HG03378 (cell line): Measurements from ENCODE around the gene BCAN.
A peak's percentile ranks its signal among the peaks of the same experiment; 100 is the strongest.

Source experiments
- ATAC-seq: cut with Tn5 transposase; IDR thresholded peaks from one replicate; pipeline ENCODE4 v1.9.1; 2021; ENCODE audit warnings: mild to moderate bottlenecking, moderate library complexity; ENCODE audit not compliant: unreplicated experiment

BCAN gene

DNA sequence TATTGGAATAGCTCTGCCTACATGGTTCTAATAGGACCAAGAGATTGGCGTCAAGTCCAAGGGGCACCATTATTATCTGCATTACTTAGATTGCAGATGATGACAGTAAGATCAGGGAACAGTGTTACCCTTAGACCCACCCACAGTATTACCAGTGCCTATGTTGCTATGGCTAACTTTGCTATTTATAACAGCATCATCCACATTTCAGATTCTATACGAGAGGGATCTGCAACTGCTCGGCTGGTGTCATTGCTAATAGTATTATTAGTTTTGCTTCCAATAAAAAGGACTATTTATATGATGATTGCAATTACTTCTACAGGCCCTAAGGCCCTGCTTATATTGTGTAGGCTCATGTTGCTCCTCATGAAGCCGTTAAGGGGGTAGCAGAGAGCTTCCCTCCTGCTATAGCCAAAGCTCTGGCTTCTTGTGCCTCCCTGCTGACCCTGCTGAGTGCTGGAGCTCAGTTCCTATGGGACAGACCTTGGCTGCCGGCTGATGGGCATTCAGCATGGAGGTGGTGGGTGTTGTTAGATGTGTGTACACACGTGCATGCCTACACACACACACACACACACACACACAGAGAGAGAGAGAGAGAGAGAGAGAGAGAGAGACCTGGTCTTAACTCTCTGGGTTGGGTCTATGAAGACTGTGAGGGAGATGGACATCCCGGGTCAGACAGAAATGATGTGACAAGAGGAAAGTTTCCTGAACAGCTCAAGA is 1.3 kb downstream of the BCAN start:
- no peak for ATAC-seq

DNA sequence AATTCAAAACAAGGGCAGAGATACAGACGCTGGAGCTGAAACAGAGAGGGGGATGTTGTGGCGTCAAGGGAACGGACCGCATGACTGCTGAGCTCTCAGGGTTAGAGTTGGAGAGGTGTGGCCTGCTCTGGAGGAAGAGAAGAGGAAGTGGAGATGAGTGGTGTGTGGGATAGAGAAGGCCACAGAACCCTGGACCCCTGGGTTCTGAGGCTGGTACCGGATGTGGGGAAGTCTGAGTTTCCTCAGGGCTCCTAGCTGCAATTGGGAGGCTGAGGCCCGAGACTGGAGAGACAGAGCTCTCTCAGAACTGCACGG is 1.8 kb downstream of the BCAN start:
- ATAC-seq = peak; percentile 54

DNA sequence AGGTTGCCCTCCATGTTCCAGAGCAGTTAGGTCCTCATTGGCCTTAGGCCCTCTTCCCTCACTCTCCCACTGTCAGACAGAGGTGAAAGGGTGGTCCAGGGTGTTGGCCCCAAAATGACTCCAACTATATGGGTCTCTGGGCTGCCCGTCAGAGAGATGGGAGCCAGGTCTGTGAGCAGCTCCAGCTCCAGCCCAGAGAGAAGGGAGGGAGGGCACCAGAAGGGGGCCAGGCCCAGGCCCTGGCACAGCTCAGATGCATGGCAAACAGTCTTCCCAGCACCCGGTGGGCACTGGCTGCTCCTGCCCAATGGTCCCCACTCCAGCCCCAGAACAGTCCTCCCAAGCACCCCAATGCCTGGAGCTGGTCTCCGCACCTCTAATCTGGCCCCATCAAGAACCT is 2.2 kb downstream of the BCAN start:
- no peak for ATAC-seq

DNA sequence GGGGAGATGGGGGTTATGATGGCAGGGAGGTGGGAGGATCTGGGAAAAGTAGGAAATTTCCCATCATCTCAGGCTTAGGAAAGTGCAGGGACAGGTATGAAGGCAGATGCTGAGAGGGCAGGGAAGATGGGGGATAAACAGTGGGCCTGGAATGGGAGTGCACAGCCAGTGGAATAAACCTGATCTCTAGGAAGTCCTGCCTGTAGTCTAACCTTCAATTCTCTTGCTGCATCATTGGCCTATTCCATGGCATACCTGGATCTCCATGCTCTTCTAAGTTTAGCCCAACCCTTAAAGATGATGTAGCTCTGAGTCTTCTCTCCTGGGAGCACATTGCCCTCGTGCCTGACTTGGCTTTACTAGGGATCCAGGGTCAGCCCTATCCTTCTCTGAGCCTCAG is 2.7 kb downstream of the BCAN start:
- ATAC-seq = no peak

DNA sequence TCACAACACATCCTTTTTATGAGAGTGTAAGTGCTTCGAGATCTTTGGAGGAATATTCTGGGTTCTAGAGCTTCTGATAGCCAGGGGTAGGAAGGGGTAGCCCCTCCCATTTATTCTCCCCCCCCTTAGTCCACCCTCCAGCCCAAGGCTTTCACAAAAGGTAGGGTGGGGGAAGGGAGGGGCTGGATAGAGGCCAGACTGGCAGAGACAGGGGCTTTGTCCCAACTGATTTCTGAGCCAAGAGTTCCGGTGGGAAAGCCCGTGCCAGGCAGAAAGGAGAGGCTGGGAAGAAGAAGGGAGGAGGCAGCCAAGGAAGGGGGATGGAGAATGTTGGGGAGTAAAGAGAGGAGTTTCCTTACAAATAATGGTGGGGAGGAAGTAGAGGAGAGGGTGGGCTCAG is 3.1 kb downstream of the BCAN start:
- ATAC-seq = no peak

DNA sequence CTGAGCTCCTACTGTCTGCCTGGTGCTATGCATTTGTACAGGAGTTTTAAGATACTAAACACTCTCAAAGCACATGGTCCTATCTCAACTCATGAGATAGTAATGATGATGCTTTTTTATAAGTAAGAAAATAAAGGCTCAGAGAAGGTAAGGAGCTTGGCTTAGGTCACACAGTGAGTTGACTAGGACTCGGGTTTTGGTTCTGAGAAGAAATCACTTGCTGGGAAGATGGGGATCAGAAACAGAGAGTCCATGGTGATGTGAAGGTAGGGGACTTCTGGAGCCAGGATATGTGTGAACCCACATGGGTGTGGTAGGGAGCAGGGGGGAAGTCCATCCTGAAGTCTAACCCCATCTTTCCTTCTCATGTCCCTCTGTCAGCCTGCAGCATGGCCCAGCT is 3.7 kb downstream of the BCAN start:
- no peak for ATAC-seq

DNA sequence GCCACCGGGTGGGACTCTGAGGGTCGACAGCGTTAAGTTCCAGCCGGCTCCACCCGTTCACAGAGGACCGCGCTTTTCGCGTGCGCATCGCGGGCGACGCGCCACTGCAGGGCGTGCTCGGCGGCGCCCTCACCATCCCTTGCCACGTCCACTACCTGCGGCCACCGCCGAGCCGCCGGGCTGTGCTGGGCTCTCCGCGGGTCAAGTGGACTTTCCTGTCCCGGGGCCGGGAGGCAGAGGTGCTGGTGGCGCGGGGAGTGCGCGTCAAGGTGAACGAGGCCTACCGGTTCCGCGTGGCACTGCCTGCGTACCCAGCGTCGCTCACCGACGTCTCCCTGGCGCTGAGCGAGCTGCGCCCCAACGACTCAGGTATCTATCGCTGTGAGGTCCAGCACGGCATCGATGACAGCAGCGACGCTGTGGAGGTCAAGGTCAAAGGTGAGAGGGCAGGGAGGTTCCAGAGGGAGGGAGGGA is 4.9 kb downstream of the BCAN start:
- no peak for ATAC-seq

DNA sequence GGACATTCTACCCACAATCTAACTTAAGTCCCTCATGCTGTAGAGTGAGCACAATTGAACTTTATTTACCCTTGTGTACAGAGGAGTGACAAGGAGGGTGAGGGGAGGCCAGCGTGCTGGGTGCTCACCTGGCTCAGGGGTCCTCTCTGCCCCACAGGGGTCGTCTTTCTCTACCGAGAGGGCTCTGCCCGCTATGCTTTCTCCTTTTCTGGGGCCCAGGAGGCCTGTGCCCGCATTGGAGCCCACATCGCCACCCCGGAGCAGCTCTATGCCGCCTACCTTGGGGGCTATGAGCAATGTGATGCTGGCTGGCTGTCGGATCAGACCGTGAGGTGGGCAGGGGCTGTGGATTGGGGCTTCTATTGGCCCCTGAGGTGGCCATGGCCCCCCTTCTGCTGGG is 5.4 kb downstream of the BCAN start:
- no peak for ATAC-seq

DNA sequence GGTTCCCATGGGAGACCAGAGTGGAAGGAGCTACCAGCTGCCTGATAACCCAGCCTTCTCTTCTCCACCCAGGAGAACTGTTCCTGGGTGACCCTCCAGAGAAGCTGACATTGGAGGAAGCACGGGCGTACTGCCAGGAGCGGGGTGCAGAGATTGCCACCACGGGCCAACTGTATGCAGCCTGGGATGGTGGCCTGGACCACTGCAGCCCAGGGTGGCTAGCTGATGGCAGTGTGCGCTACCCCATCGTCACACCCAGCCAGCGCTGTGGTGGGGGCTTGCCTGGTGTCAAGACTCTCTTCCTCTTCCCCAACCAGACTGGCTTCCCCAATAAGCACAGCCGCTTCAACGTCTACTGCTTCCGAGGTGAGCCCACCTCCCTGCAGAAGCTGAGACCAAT is 6.6 kb downstream of the BCAN start:
- ATAC-seq = no peak

DNA sequence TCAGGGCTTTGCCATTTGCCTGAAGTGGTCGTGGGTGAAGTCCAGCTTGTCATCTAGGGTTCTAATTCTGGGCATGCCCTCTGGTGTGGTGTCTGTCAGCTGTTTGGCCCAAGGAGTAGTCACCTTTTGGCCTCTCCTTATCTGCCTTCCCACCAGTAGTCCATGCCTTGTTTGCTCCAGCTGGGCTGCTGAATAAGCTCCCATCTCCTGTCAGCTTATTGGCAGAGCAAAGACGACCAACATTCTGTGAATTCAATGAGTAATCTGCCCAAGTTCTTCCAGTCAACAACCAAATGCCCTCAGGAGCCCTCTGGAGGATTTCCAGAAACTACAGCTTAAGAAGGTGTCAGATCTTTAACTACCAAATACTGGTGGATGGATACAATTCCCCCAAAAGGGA is 7.0 kb downstream of the BCAN start:
- no peak for ATAC-seq

DNA sequence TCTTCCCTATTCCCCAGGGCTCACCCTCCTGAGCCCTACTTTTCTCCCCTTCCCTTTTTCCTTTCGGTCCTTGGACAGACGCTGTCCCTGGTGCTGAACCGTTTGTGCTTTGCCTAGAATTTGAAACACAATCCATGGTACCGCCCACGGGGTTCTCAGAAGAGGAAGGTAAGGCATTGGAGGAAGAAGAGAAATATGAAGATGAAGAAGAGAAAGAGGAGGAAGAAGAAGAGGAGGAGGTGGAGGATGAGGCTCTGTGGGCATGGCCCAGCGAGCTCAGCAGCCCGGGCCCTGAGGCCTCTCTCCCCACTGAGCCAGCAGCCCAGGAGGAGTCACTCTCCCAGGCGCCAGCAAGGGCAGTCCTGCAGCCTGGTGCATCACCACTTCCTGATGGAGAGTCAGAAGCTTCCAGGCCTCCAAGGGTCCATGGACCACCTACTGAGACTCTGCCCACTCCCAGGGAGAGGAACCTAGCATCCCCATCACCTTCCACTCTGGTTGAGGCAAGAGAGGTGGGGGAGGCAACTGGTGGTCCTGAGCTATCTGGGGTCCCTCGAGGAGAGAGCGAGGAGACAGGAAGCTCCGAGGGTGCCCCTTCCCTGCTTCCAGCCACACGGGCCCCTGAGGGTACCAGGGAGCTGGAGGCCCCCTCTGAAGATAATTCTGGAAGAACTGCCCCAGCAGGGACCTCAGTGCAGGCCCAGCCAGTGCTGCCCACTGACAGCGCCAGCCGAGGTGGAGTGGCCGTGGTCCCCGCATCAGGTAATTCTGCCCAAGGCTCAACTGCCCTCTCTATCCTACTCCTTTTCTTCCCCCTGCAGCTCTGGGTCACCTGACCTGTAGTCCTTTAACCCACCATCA is 10.4 kb downstream of the BCAN start:
- ATAC-seq = no peak

DNA sequence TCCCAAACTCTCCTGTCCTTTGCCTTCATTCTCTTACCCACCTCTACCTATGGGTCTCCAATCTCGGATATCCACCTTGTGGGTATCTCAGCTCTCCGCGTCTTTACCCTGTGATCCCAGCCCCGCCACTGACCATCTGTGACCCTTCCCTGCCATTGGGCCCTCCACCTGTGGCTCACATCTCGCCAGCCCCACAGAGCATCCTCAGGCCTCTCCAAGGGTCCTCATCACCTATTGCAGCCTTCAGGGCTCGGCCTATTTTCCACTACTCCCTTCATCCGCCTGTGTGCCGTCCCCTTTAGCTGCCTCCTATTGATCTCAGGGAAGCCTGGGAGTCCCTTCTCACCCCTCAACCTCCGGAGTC is 11.1 kb downstream of the BCAN start:
- ATAC-seq = no peak

DNA sequence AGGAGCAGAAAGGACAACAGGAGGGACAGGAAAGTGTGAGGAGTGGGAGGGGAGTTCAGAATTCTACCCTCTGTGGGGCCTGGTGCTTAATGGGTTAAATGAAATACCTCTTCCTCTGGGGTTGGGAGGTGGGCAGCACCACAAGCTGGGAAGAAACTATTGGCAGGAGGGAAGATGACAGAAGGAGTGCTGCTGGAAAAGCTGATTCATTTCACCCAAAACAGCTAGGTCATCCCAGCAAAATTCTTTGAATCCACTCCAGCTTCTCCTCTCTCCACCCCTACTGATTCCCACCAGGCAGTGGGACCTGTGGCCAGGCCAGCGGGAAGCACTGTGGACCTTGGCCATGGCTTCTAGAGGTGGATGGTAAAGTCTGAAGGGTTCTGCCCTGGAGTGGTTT is 12.8 kb downstream of the BCAN start:
- no peak for ATAC-seq

DNA sequence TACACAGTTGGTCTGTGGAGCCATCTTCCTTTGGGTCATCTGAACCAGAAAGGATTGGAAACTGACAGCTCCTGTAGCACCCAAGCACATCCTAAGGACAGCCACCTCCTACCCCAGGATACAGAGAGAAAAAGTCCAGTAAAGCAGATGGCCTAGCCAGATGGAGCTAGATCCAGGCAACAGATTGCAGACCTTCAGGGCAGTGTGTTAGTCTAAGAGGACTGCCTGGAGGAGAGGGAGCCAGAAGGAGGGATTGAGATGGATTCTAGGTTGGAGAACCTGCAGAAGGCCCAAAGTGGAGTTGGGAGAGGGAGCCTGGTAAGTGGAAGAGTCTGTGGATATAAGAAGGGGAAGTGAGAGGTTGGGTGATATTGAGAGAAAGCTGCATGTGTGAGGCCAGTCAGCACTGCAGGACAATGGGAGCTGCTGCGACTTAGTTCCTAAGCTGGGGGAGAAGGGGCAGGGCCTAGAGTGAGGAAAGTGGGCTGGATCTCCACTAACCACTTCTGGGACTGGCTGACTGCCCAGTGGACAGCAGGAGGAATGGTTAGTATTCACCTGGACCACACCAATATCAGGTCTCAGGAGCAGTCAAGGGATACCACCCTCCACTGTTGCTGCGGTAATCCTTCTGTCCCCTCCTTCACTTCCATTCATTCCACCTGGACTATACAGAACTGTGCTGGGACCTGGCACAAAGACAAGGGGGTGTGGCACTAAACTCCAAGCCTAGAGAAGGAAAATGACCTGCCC is 13.4 kb downstream of the BCAN start:
- ATAC-seq = no peak

DNA sequence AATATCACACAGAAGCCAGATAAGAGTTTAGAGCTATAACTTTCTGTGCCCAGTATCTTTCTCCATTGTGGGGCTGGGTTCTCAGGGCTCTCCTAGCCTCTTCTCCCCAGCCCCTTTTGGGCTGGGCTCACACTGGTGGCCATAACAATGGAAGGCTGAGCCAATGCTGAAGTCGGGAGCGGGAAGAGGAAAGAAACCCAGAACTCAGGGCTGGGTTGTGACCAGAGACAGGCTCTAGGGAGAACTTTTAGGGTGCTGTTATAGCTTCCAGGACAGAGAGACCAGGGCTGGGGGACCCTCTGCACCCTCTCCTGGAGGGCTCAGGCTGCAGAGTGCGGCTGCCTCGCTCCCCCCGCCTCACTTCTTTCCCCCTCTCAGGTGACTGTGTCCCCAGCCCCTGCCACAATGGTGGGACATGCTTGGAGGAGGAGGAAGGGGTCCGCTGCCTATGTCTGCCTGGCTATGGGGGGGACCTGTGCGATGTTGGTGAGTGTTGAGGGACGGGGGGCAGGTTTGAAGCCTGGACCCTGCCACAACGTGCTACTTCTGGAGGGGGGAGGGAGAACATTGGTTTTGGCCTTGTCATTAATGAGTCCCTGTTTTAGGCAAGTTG is 14.1 kb downstream of the BCAN start:
- ATAC-seq = no peak

DNA sequence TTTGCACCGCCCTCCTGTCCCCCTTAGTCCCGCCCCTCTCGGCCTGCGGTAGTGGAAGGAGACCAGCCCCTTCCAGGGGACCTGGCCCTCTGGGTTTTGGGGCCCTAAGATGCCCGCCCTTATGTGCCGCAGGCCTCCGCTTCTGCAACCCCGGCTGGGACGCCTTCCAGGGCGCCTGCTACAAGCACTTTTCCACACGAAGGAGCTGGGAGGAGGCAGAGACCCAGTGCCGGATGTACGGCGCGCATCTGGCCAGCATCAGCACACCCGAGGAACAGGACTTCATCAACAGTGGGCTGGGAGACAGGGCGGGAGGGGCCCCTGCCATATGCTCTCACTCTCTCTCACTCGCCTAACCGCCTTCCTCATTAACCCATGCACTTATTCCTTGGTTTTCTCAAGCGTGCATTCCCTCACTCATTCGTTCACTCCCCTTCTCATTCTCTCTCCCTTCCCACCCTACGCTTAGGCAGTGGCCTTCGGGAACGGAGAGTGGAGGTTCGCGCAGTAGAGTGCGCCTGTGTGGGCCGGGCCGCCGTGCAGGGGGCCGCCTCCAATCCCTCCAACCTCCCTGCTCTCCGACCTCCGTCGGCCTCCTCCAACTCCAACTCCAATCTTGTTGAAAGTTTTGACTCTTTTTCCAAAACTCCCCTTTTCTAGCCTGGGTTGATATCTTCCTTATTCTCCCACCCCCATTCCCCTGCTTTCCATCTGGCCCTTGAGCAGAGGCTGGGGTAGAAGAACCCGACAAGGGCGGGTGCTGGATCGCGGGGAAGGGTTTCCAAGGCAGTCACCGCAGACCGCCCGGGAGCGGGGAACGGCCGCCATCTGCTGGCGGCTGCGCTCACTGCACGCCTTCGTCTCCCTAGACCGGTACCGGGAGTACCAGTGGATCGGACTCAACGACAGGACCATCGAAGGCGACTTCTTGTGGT is 15.2 kb downstream of the BCAN start:
- no peak for ATAC-seq

DNA sequence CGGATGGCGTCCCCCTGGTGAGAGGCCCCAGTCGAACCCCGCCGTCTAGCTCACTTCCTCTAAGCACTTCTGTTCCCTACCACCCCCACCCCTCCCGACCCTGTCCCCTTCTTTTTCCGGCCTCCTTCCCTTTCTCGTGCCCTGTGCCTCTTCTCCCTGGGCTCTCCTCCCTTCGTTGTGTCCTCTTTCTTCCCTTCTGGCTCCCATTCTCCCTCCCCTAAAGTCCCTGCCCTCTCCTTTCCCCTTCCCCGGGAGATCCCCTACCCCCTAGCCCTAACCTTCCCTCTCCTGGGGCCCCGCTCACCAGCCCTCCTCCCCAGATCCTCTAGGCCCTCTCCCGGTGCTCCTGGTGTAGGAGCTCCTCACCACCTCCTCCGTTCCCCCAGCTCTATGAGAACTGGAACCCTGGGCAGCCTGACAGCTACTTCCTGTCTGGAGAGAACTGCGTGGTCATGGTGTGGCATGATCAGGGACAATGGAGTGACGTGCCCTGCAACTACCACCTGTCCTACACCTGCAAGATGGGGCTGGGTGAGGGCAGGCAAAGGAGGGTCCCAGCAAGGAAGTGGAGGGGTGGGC is 15.9 kb downstream of the BCAN start:
- no peak for ATAC-seq

DNA sequence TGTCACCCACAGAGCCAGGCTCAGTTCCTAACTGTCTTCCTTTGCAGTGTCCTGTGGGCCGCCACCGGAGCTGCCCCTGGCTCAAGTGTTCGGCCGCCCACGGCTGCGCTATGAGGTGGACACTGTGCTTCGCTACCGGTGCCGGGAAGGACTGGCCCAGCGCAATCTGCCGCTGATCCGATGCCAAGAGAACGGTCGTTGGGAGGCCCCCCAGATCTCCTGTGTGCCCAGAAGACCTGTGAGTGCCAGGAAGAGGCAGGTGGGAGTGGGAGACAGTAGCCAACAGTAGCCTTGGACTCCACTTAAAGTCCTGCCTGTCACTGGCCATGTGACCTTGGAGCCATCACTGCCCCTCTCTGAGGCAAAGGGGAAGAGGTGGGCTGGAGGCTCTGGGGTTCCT is 16.6 kb downstream of the BCAN start:
- ATAC-seq = no peak

DNA sequence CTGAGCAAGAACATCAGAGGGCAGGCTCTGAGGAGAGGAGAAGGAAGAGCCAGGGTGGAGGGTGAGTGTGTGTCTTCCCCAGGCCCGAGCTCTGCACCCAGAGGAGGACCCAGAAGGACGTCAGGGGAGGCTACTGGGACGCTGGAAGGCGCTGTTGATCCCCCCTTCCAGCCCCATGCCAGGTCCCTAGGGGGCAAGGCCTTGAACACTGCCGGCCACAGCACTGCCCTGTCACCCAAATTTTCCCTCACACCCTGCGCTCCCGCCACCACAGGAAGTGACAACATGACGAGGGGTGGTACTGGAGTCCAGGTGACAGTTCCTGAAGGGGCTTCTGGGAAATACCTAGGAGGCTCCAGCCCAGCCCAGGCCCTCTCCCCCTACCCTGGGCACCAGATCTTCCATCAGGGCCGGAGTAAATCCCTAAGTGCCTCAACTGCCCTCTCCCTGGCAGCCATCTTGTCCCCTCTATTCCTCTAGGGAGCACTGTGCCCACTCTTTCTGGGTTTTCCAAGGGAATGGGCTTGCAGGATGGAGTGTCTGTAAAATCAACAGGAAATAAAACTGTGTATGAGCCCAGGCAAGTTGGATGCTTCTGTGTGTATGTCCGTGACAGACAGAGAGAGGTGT is 17.1 kb downstream of the BCAN start:
- no peak for ATAC-seq

DNA sequence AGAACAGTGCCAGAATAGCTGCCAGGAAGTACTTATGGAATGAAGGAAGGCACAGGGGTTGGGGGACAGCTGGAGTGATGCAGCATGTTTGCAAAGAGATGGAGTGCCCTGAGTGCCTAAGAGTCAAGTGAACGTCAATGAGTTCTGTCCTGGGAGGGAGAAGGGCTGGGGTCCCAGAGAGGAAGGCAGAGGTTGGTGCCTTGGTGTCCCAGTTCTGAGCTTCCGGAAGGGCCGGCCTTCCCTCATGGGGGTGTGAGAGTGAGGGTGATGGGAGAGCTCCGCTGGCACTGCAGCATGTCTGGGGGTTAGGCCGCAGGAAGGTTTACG is 17.7 kb downstream of the BCAN start:
- ATAC-seq = no peak
